Left lobe of liver (tissue), 2 donors: Measurements from ENCODE around the gene ACTMAP. TPM values are rescaled to one million over a fixed set of nuclear protein-coding genes. Genes with fewer than 3 reads are reported as not detected.

Experiments
- ATAC-seq: fragments of 200-7000 bp; cut with Tn5 transposase; one replicate; pipeline ENCODE4 v1.9.1; 2020; ENCODE audit warnings: mild to moderate bottlenecking, moderate library complexity
- DNase-seq: peaks from one replicate; pipeline ENCODE4 v3.0.0-alpha.2; 2020; ENCODE audit warnings: low spot score
- total RNA-seq: library from RNA; stranded (reverse); gene quantifications from one replicate; pipeline ENCODE4 v1.2.1, GENCODE V29; 2021
- donor health status: DM: no; HTN: no; CAD: no; lungs with moderate emphysema.
- donor health status: DM: no; HTN: yes; CAD: no.

ACTMAP gene
- total RNA-seq, 1 donor from 2014 or later: 8.9 TPM

DNA sequence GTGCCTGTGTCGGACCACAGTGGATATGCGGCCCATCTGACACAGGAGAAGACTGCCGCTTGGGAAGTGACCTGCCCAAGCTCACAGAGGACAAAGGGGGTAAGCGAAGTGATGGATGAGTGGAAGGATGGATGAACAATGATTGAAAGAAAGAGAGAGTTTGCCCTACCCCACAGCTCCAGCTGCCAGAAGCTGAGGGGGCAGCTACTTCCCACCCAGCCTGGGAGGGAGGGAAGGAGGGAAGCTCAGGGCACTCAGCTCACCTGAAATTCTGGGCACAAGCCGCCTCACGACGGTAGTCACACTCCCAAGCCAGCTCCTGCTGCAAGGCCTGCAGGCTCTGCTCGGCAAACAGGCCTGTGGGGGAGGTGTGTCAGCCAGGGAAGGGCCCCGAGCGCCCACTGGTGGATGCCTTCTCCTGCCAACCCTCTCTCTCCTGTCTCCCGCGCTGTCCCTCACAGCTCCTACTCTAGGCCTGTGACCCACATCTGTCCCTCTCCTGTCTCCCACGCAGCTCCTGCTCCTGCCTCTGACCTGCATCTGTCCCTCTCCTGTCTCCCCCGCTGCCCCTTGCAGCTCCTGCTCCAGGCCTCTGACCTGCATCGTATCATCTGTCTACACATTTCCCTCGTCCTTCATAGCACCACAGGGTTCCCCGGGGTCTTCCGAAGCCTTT, 47.8 kb downstream of the ACTMAP start:
- ATAC-seq: peak; percentile 51
- no peak for DNase-seq

GRCh38 chr19:40701758-40702157, 48.5 kb downstream of the ACTMAP start:
- ATAC-seq (no peak), DNase-seq (no peak)

GRCh38 chr19:40700083-40700482, 50.2 kb downstream of the ACTMAP start:
- ATAC-seq (no peak), DNase-seq (no peak)

DNA sequence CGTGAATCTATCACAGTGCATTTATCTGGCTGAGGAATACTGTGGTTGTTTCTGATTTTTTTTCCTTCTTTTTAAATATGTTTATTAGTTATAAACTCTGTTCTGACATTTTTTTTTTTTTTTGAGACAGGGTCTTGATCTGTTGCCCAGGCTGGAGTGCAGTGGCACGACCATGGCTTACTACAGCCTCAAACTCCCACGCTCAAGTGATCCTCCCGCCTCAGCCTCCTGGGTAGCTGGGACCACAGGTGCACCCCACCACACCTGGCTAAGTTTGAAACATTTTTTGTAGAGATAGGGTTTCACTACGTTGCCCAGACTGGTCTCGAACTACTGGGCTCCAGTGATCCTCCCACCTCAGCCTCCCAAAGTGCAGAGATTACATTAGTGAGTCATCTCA, 53.3 kb downstream of the ACTMAP start:
- no peak for DNase-seq
- no peak for ATAC-seq

- ATAC-seq (peak; percentile 55), DNase-seq (no peak)
Measured at GRCh38 chr19:40695881-40696280, 54.4 kb downstream of the ACTMAP start.

GRCh38 chr19:40693896-40694295, 56.4 kb downstream of the ACTMAP start:
- ATAC-seq: no peak
- no peak for DNase-seq

DNA sequence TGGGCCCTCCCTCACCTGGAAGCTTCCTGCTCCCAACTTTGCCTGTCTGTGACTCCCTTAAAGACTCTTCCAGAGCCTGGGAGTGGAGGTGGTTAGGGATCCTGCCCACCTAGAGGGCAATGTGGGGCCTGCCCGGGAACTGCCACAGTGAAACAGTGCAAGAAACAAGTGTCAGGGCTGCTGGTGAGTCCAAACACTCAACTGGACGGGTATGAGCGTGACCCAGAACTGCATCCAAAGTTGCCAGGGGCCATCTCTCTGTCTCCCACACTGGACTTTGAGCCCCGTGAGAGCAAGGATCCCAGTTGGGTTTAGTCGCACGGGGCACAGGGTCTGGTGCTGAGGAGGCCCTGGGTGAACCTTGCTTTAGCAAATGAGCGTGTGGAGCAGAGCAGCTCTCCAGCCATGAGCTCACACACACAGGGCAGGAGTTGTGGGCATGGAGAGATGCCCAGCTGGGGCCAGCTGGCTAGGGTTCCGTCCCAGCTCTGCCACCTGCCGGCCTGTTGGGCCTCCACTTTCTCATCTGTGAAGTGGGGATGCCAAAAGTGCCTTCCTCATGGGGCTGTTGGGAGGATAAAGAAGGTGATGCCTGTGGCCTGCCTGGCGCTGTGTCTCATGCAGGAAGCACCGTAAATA, 57.0 kb downstream of the ACTMAP start:
- no peak for ATAC-seq

GRCh38 chr19:40692212-40692551, 58.1 kb downstream of the ACTMAP start:
- ATAC-seq: no peak
- DNase-seq: no peak

More for the DNA sequence above, 57.0 kb downstream of the ACTMAP start:
- DNase-seq: no peak

GRCh38 chr19:40691421-40692211, 58.7 kb downstream of the ACTMAP start:
- no peak for ATAC-seq
- DNase-seq: no peak

Other genes starting within 250 kb of the ACTMAP start
- gene SHKBP1, start 173.6 kb downstream of the ACTMAP start, total RNA-seq: 15.2 TPM
- gene LTBP4, start 149.1 kb downstream of the ACTMAP start, total RNA-seq: 41.6 TPM
- 21.7 TPM for gene NUMBL, start 59.8 kb downstream of the ACTMAP start, total RNA-seq
- 43.5 TPM for gene COQ8B, start 33.6 kb downstream of the ACTMAP start, total RNA-seq
- 7.0 TPM for gene ITPKC, start 33.4 kb downstream of the ACTMAP start, total RNA-seq
- 23.6 TPM for gene SNRPA, start 726 bp upstream of the ACTMAP start, total RNA-seq
- gene MIA, start 25.0 kb upstream of the ACTMAP start, total RNA-seq: 0.43 TPM
- 9.0 TPM for gene RAB4B, start 27.8 kb upstream of the ACTMAP start, total RNA-seq
- 42.2 TPM for gene EGLN2, start 48.7 kb upstream of the ACTMAP start, total RNA-seq
- 2,152 TPM for gene CYP2A6, start 100.0 kb upstream of the ACTMAP start, total RNA-seq
- gene CYP2A7, start 131.8 kb upstream of the ACTMAP start, total RNA-seq: 485 TPM
- 801 TPM for gene CYP2B6, start 240.8 kb upstream of the ACTMAP start, total RNA-seq